Gastroesophageal sphincter (tissue), 4 donors: ENCODE results near the gene ANGEL1. TPM values are rescaled to one million over a fixed set of nuclear protein-coding genes. Genes with fewer than 3 reads are reported as not detected.

Experiments used
- ATAC-seq: fragments of 150-250 bp; one replicate; pipeline ENCODE4 v1.9.1; 2016; ENCODE audit warnings: mild to moderate bottlenecking, moderate library complexity
- H3K27ac ChIP-seq, 4 donors: fragments of 200-600 bp; sonication (generic) in 3 of 4; 1 replicate in 3 of 4; 2 replicates in 1 of 4; pipeline ENCODE4 v1.5.1; 2016 to 2019
- H3K27me3 ChIP-seq: fragments of 200-600 bp; sonication (generic); one replicate; pipeline ENCODE4 v1.5.1; 2019
- H3K36me3 ChIP-seq, 2 donors: fragments of 200-600 bp; sonication (generic); one replicate each; pipeline ENCODE4 v1.5.1; 2019; ENCODE audit warnings: control low read depth in 1 of 2
- H3K4me1 ChIP-seq, 3 donors: fragments of 200-600 bp; sonication (generic); 1 replicate in 2 of 3; 2 replicates in 1 of 3; pipeline ENCODE4 v1.5.1; 2016 to 2019; ENCODE audit warnings: control low read depth in 2 of 3
- H3K4me3 ChIP-seq, 2 donors: fragments of 200-600 bp; sonication (generic); one replicate each; pipeline ENCODE4 v1.5.1; 2019; ENCODE audit warnings: mild to moderate bottlenecking in 1 of 2, moderate library complexity in 1 of 2
- H3K9me3 ChIP-seq, 3 donors: fragments of 200-600 bp; sonication (generic); one replicate each; pipeline ENCODE4 v1.5.1; 2017 to 2019; ENCODE audit warnings: control low read depth in 2 of 3
- CTCF ChIP-seq, 4 experiments: fragments of 200-600 bp in 2 of 4; fragments of 450-650 bp in 2 of 4; sonication (generic) in 1 of 4; IDR thresholded peaks; one replicate each; pipeline ENCODE4 v1.5.1; 2017 to 2019; ENCODE audit warnings: antibody characterized with exemption in 4 of 4, mild to moderate bottlenecking in 2 of 4, moderate library complexity in 2 of 4
- EP300 ChIP-seq: sonication (generic); formaldehyde crosslinking; IDR thresholded peaks from one replicate; pipeline ENCODE4 v1.6.1; 2017; ENCODE audit warnings: antibody characterized with exemption, mild to moderate bottlenecking
- POLR2A ChIP-seq, 2 donors: fragments of 450-650 bp; IDR thresholded peaks; one replicate each; pipeline ENCODE4 v1.6.1; 2017; ENCODE audit warnings: antibody characterized with exemption in 2 of 2, mild to moderate bottlenecking in 2 of 2, moderate library complexity in 1 of 2
- POLR2AphosphoS5 ChIP-seq: sonication (generic); formaldehyde crosslinking; IDR thresholded peaks from one replicate; pipeline ENCODE4 v1.6.1; 2017; ENCODE audit warnings: antibody characterized with exemption
- WGBS, 2 donors: methylation state at CpG; one replicate each; pipeline ENCODE4 v1.1.5; 2018; ENCODE audit warnings: low coverage in 1 of 2; 5-methylcytosine and 5-hydroxymethylcytosine counted together
- total RNA-seq, 4 donors: library from RNA; depleted of rRNA; stranded (reverse); fragments of >200 nt; gene quantifications; one replicate each; pipeline ENCODE4 v1.1.0, GENCODE V29; 2016

ANGEL1 gene
- total RNA-seq, 4 donors from 2014 or later, result 9.0 to 27.5 (median 12.2) TPM

- no peak for TF ChIP-seq POLR2AphosphoS5
- no peak for TF ChIP-seq EP300
- TF ChIP-seq CTCF (IDR thresholded peaks at IDR 0.05), result no peak
- TF ChIP-seq POLR2A (IDR thresholded peaks at IDR 0.05), result no peak
- peak overlapping the region in 3 of 4 donors; percentile 37 to 48 (median 45) for H3K27ac ChIP-seq
- peak; percentile 42 for ATAC-seq
- H3K9me3 ChIP-seq, result no peaks in the 10 kb centered on the region
- H3K27me3 ChIP-seq, result no peaks in the 10 kb centered on the region
- H3K4me3 ChIP-seq, result no peak overlapping the region
- H3K4me1 ChIP-seq, result no peaks in the 10 kb centered on the region
- H3K36me3 ChIP-seq, result no peaks in the 10 kb centered on the region
- no CpG with 5 or more reads among the region's 3 CpGs for WGBS, 2 donors
These were observed 16.3 kb upstream of the ANGEL1 start for GRCh38 chr14:76829013-76829365.

GRCh38 chr14:76828339-76829012 lies 15.8 kb upstream of the ANGEL1 start:
- Histone ChIP-seq H3K9me3 (no peaks in the 10 kb centered on the region), H3K4me3 (peak overlapping the region; percentile 11 to 31), H3K36me3 (no peaks in the 10 kb centered on the region), H3K4me1 (no peaks in the 10 kb centered on the region), H3K27ac (peak overlapping the region in 3 of 4 donors; percentile 37 to 48 (median 45)), H3K27me3 (no peaks in the 10 kb centered on the region)
- WGBS, 2 donors, result 40 to 59% methylated on average over 2 to 9 of the region's 17 CpGs
- TF ChIP-seq POLR2AphosphoS5 (no peak), POLR2A (IDR thresholded peaks at IDR 0.05) (no peak), CTCF (IDR thresholded peaks at IDR 0.05) (no peak), EP300 (no peak)
- no peak for ATAC-seq

DNA sequence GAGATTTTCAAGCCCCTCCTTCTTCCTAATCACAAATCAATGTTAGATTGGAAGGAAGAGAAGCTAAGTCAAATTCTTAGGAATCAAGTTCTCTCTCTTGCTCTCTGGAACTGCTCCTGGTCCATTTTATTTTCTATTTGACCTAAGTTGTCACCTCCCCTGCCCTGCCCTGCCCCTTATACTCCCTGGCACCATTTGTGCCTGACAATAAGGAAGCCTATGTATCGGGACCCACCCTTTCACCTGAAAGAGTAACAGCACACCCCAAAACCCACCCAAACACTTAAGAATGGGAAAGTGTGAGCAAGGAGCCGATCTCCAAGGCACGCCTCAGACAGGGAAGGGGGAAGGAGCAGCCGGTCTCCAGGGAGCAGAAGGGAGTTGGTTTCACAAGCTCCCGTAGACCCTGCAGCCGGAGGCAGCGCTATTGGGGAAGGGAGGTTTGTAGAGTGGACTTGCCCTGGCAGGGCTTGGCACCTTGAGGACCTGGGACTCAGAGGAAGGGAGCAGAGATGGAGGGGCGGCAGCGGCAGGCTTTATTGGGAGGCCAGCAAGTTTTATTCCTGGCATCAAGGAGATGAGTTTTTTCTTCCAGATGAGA lies 15.1 kb upstream of the ANGEL1 start:
- TF ChIP-seq CTCF (IDR thresholded peaks at IDR 0.05) (no peak), POLR2A (IDR thresholded peaks at IDR 0.05) (no peak), EP300 (no peak), POLR2AphosphoS5 (no peak)
- WGBS, 2 donors, result 33 to 50% methylated on average over 4 to 7 of the region's 9 CpGs
- Histone ChIP-seq H3K27me3 (no peaks in the 10 kb centered on the region), H3K27ac (peak overlapping the region in 3 of 4 donors; percentile 37 to 48 (median 45)), H3K4me3 (peak overlapping the region; percentile 11 to 31), H3K36me3 (no peaks in the 10 kb centered on the region), H3K4me1 (no peaks in the 10 kb centered on the region), H3K9me3 (no peaks in the 10 kb centered on the region)
- ATAC-seq, result no peak

GRCh38 chr14:76826122-76826521 lies 13.4 kb upstream of the ANGEL1 start, which contains the start of gene LRRC74A:
TSS of gene LRRC74A (plus strand) at chr14:76826408. CDS start at chr14:76826698, 290 bp downstream.
- no peak within 1 kb of the TSS for H3K4me3 ChIP-seq
- H3K36me3 ChIP-seq, result no peaks in the 10 kb centered on the region
- H3K27ac ChIP-seq, result no peak within 1 kb of the TSS
- ATAC-seq, result no peak
- no peaks in the 10 kb centered on the region for H3K9me3 ChIP-seq
- TF ChIP-seq POLR2AphosphoS5 (no peak), CTCF (IDR thresholded peaks at IDR 0.05) (no peak), EP300 (no peak), POLR2A (IDR thresholded peaks at IDR 0.05) (no peak)
- no peaks in the 10 kb centered on the region for H3K4me1 ChIP-seq
- peaks cover 3% of the 10 kb centered on the region for H3K27me3 ChIP-seq
- 100% methylated on average over 2 of the region's 2 CpGs; no CpG with 5 or more reads in 1 of the 2 donors for WGBS, 2 donors

GRCh38 chr14:76820700-76821099 lies 8.0 kb upstream of the ANGEL1 start:
- no peak for ATAC-seq
- Histone ChIP-seq H3K9me3 (no peaks in the 10 kb centered on the region), H3K4me3 (no peak overlapping the region), H3K27me3 (peaks cover 22% of the 10 kb centered on the region), H3K36me3 (no peaks in the 10 kb centered on the region), H3K27ac (no peak overlapping the region), H3K4me1 (no peaks in the 10 kb centered on the region)
- 80 to 89% methylated on average over 2 of the region's 2 CpGs for WGBS, 2 donors
- TF ChIP-seq EP300 (no peak), POLR2AphosphoS5 (no peak), CTCF (IDR thresholded peaks at IDR 0.05) (no peak), POLR2A (IDR thresholded peaks at IDR 0.05) (no peak)
